Progenitor cell of endocrine pancreas (in vitro differentiated cells): ENCODE measurements around the gene RAPGEF3. TPM values are rescaled to one million over a fixed set of nuclear protein-coding genes. Genes with fewer than 3 reads are reported as not detected.

Experiments used
- DNase-seq: peaks from one replicate; pipeline ENCODE4 v3.0.0; 2021; ENCODE audit warnings: low spot score; ENCODE audit not compliant: unreplicated experiment
- H3K27ac Mint-ChIP-seq: 2 replicates; pipeline ENCODE4 v1.8.0; 2021; ENCODE audit warnings: mild to moderate bottlenecking, moderate library complexity, mixed read lengths
- H3K27me3 Mint-ChIP-seq: 2 replicates; pipeline ENCODE4 v1.8.0; 2021; ENCODE audit warnings: mixed read lengths
- H3K36me3 Mint-ChIP-seq: 2 replicates; pipeline ENCODE4 v1.8.0; 2022; ENCODE audit warnings: mixed read lengths; ENCODE audit not compliant: insufficient read depth
- H3K4me1 Mint-ChIP-seq: 2 replicates; pipeline ENCODE4 v1.8.0; 2021; ENCODE audit warnings: low read depth, mixed read lengths
- H3K4me3 Mint-ChIP-seq: 2 replicates; pipeline ENCODE4 v1.8.0; 2021; ENCODE audit warnings: low read depth, mild to moderate bottlenecking, moderate library complexity, mixed read lengths
- H3K9me3 Mint-ChIP-seq: 2 replicates; pipeline ENCODE4 v1.8.0; 2021; ENCODE audit warnings: low read depth, mixed read lengths
- total RNA-seq: library from RNA; stranded (reverse); gene quantifications from 2 replicates; pipeline ENCODE4 v1.2.1, GENCODE V29; 2021
- TF ChIP-seq, protein P1 (sequence below): fragments of 200-600 bp; sonication (generic); IDR thresholded peaks from one replicate; pipeline ENCODE4 v1.5.0; 2021; ENCODE audit warnings: antibody characterized with exemption, mild to moderate bottlenecking; ENCODE audit not compliant: unreplicated experiment

RAPGEF3 gene
- total RNA-seq, 1 donor from 2014 or later = 1.7 TPM

DNA sequence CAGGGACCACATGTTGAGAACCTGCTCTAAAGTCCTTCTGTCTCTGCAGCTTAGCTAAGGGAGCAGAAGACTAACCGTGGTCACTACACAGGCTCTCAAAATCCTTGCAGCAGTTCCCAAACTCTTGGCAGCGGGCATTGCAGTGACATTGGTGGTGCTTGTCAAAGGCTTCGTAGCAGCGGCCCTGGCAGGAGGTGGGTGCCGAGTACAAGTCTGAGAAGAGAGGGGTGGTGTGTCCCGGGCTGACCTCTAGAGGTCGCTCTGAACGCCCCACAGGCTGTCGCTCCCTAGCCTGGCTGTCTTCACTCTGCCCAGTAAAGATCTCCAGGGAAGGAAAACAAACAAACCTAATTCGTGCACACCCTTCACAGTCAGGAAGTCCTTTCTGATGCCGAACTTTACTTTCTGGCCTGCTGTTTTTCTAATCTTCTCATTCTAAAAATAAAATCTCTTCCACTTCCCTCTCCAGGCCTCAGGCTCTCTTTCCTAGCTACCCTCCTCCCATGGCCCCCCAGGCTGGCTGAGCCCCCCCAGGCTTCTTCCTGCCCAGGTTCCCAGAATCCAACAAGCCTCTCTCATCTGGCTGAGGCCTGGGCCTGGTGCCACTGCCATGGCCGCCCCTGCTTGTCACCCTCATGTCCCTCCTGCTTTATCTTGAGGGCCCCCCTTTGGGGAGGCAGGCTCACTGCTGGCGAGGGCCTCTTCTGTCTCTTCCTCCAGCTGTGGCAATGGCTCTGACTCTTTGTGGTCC lies 41.1 kb downstream of the RAPGEF3 start:
- Mint-ChIP-seq H3K9me3 (no peaks in the 10 kb centered on the region), H3K27me3 (peaks cover 9% of the 10 kb centered on the region), H3K27ac (peak overlapping the region; percentile 56), H3K36me3 (no peaks in the 10 kb centered on the region), H3K4me1 (peaks cover 8% of the 10 kb centered on the region), H3K4me3 (no peak overlapping the region)
- TF ChIP-seq, protein P1, sequence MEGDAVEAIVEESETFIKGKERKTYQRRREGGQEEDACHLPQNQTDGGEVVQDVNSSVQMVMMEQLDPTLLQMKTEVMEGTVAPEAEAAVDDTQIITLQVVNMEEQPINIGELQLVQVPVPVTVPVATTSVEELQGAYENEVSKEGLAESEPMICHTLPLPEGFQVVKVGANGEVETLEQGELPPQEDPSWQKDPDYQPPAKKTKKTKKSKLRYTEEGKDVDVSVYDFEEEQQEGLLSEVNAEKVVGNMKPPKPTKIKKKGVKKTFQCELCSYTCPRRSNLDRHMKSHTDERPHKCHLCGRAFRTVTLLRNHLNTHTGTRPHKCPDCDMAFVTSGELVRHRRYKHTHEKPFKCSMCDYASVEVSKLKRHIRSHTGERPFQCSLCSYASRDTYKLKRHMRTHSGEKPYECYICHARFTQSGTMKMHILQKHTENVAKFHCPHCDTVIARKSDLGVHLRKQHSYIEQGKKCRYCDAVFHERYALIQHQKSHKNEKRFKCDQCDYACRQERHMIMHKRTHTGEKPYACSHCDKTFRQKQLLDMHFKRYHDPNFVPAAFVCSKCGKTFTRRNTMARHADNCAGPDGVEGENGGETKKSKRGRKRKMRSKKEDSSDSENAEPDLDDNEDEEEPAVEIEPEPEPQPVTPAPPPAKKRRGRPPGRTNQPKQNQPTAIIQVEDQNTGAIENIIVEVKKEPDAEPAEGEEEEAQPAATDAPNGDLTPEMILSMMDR = peak; percentile 93
- peak; percentile 71 for DNase-seq

- Mint-ChIP-seq H3K36me3 (no peaks in the 10 kb centered on the region), H3K27ac (no peak overlapping the region), H3K4me3 (no peak overlapping the region), H3K4me1 (peaks cover 8% of the 10 kb centered on the region), H3K27me3 (peaks cover 9% of the 10 kb centered on the region), H3K9me3 (no peaks in the 10 kb centered on the region)
- DNase-seq = no peak
- TF ChIP-seq, protein P1 = no peak
Measured at GRCh38 chr12:47717046-47717442, 41.6 kb downstream of the RAPGEF3 start.

GRCh38 chr12:47715877-47716548 lies 42.7 kb downstream of the RAPGEF3 start:
- Mint-ChIP-seq H3K27ac (no peak overlapping the region), H3K9me3 (no peaks in the 10 kb centered on the region), H3K4me3 (no peak overlapping the region), H3K4me1 (peaks cover 8% of the 10 kb centered on the region), H3K36me3 (no peaks in the 10 kb centered on the region), H3K27me3 (peaks cover 9% of the 10 kb centered on the region)
- TF ChIP-seq, protein P1 = no peak
- DNase-seq = no peak

DNA sequence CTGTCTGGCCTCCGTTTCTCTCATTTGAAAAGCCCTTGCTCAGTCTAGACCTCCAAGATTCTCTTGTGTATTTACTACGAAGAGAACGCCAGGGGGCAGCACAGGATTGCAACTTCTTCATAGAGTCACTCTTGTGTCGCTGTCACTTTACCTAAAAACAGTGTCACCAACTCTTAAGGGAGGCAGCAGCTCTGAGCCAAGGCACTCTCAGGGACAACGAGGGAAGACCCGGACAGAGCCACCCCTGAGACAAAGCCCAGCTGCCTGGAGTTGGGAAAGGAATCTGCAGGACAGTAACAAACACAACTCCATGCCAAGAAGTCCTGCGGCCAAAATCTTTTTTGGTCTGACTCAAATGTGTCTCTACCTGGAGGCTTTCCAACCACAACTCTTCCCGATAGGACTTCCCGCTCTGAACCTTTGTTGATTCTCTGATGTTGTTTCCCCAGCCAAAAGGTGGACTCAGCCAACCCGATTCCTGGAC lies 43.2 kb downstream of the RAPGEF3 start:
- Mint-ChIP-seq H3K27ac (peak overlapping the region; percentile 27), H3K4me1 (peaks cover 8% of the 10 kb centered on the region), H3K27me3 (peaks cover 9% of the 10 kb centered on the region), H3K4me3 (no peak overlapping the region), H3K9me3 (no peaks in the 10 kb centered on the region), H3K36me3 (no peaks in the 10 kb centered on the region)
- peak; percentile 53 for DNase-seq
- TF ChIP-seq, protein P1 = peak; percentile 78

DNA sequence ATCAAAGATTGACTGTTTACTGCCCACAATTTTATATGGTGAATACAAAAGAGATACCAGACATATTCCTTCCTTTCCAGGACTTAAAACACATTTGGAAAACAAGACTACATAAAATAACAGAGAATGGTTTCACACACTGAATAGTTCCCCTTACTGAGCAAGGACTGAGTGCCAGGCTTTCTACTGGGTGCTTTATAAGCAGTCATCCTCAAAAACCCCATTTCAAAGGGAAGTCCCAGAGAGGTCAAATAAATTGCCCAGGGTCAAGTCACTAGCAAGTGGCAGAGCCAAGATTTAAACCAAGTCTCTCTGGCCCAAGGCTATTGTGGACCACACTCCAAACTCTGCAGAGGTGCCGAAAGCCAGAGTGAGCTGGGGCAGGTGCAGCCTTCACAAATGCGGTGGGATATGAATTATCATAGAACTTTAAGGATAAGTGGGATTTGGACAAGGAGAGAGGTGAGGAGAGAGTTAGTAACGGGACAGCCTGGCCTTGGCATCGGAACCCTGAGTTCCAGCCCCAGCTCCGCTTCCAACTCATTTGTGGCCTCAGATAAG lies 43.8 kb downstream of the RAPGEF3 start:
- H3K27me3 Mint-ChIP-seq = peaks cover 9% of the 10 kb centered on the region
- H3K4me1 Mint-ChIP-seq = peaks cover 8% of the 10 kb centered on the region
- DNase-seq = no peak
- TF ChIP-seq, protein P1 = no peak
- H3K9me3 Mint-ChIP-seq = no peaks in the 10 kb centered on the region
- no peak overlapping the region for H3K4me3 Mint-ChIP-seq
- no peak overlapping the region for H3K27ac Mint-ChIP-seq
- no peaks in the 10 kb centered on the region for H3K36me3 Mint-ChIP-seq
